Measurements from ENCODE around the gene LCOR.

- no peak for TF ChIP-seq CTCF (IDR thresholded peaks at IDR 0.05 in 4 of 5, conservative IDR thresholded peaks at IDR 0.05 in 1 of 5)
- no peak for TF ChIP-seq POLR2A (IDR thresholded peaks at IDR 0.05)
Observed at GRCh38 chr10:96902731-96903358, 70.7 kb downstream of the LCOR start.
